HCT116 (cell line): ENCODE data around the gene SH3BGRL3. TPM values are rescaled to one million over a fixed set of nuclear protein-coding genes. Genes with fewer than 3 reads are reported as not detected.

Experiments
- ATAC-seq: fragments of 200-7000 bp; cut with Tn5 transposase; 2 replicates; pipeline ENCODE4 v1.9.1; 2020; ENCODE audit warnings: mild to moderate bottlenecking, moderate library complexity
- BruUV-seq: library from RNA; stranded (reverse); fragments of 400-500 nt; replicated peaks from 2 replicates; lab custom pipeline; 2021; lab: Mats Ljungman, UMichigan
- CTCF ChIA-PET: fragments of 300-600 bp; sonication (Branson Sonifier 250); formaldehyde crosslinking; loops from one replicate; lab custom pipeline; 2021; ENCODE audit warnings: antibody characterized with exemption; lab: Charles Lee
- POLR2A ChIA-PET: fragments of 300-600, 350-600 bp; sonication (Branson Sonifier 250); formaldehyde crosslinking; loops from one replicate; lab custom pipeline; 2021; ENCODE audit warnings: antibody characterized with exemption; lab: Charles Lee
- RAD21 ChIA-PET, 2 experiments: fragments of 300-600 bp; sonication (Branson Sonifier 250); formaldehyde crosslinking; loops; one replicate each; lab custom pipeline; 2023; ENCODE audit warnings: low total read pairs in 2 of 2; ENCODE audit not compliant: uncharacterized antibody in 2 of 2, unreplicated experiment in 2 of 2, low non-redundant PET in 1 of 2; lab: Charles Lee
- DNase-seq: peaks from one replicate; pipeline ENCODE4 v3.0.0-alpha.2; 2010; ENCODE audit warnings: low read depth, low spot score
- H2AFZ ChIP-seq: fragments of 200-600 bp; shearing (Covaris generic), sonication (generic); 2 replicates; pipeline ENCODE4 v1.6.1; 2017; ENCODE audit warnings: low read depth, mixed run types, mixed read lengths, antibody characterized with exemption, low read length; ENCODE audit not compliant: poor library complexity, severe bottlenecking
- H3K27ac ChIP-seq: 2 replicates; pipeline ENCODE4 v1.5.1; 2012; ENCODE audit warnings: low read depth, low read length
- H3K27me3 ChIP-seq: fragments of 200-600 bp; sonication (generic); 2 replicates; pipeline ENCODE4 v1.6.1; 2016; ENCODE audit warnings: mixed run types, low read length, mixed read lengths; ENCODE audit not compliant: insufficient read depth
- H3K36me3 ChIP-seq, 2 experiments: fragments of 200-500 bp in 1 of 2; fragments of 200-600 bp in 1 of 2; sonication (Bioruptor generic) in 1 of 2; sonication (generic) in 1 of 2; 2 replicates each; pipeline versions ENCODE4 v1.5.1 to v1.6.1; 2014 to 2016; ENCODE audit warnings: low read length in 2 of 2, inconsistent platforms in 1 of 2, mixed read lengths in 1 of 2, mixed run types in 1 of 2; ENCODE audit not compliant: insufficient read depth in 2 of 2, control insufficient read depth in 1 of 2
- H3K4me1 ChIP-seq, 2 experiments: fragments of 200-600 bp in 1 of 2; sonication (generic) in 1 of 2; 2 replicates each; pipeline versions ENCODE4 v1.5.1 to v1.6.1; 2012 to 2017; ENCODE audit warnings: low read length in 2 of 2, inconsistent platforms in 1 of 2, mild to moderate bottlenecking in 1 of 2, mixed read lengths in 1 of 2, mixed run types in 1 of 2, moderate library complexity in 1 of 2; ENCODE audit not compliant: insufficient read depth in 2 of 2, control insufficient read depth in 1 of 2
- H3K4me2 ChIP-seq: fragments of 200-600 bp; sonication (generic); 2 replicates; pipeline ENCODE4 v1.6.1; 2017; ENCODE audit warnings: mixed run types, low read length, mixed read lengths
- H3K4me3 ChIP-seq, 2 experiments: fragments of 200-600 bp in 1 of 2; sonication (generic) in 1 of 2; replicated peaks in 1 of 2; 2 replicates each; pipeline ENCODE4 v1.5.1; 2011 to 2016; ENCODE audit warnings: low read length in 2 of 2, control low read depth in 1 of 2, low read depth in 1 of 2, mild to moderate bottlenecking in 1 of 2, mixed read lengths in 1 of 2, mixed run types in 1 of 2
- H3K79me2 ChIP-seq: fragments of 200-600 bp; sonication (generic); 2 replicates; pipeline ENCODE4 v1.6.1; 2017; ENCODE audit warnings: mild to moderate bottlenecking, mixed run types, low read length, moderate library complexity, mixed read lengths; ENCODE audit not compliant: insufficient read depth
- H3K9ac ChIP-seq: fragments of 200-600 bp; sonication (generic); 2 replicates; pipeline ENCODE4 v1.6.1; 2016; ENCODE audit warnings: low read length, mixed read lengths
- H3K9me2 ChIP-seq: fragments of 200-600 bp; sonication (generic), shearing (Covaris generic); 2 replicates; pipeline ENCODE4 v1.6.1; 2017; ENCODE audit warnings: mixed run types, mild to moderate bottlenecking, moderate library complexity; ENCODE audit not compliant: insufficient read depth
- H3K9me3 ChIP-seq, 2 experiments: fragments of 200-500 bp in 1 of 2; fragments of 200-600 bp in 1 of 2; sonication (Bioruptor generic) in 1 of 2; sonication (generic) in 1 of 2; 2 replicates each; pipeline ENCODE4 v1.6.1; 2014 to 2017; ENCODE audit warnings: low read length in 2 of 2, mixed read lengths in 2 of 2, inconsistent platforms in 1 of 2, low read depth in 1 of 2, mild to moderate bottlenecking in 1 of 2, mixed run types in 1 of 2, moderate library complexity in 1 of 2; ENCODE audit not compliant: control insufficient read depth in 1 of 2, insufficient read depth in 1 of 2
- H4K20me1 ChIP-seq: fragments of 200-600 bp; sonication (generic), shearing (Covaris generic); 2 replicates; pipeline ENCODE4 v1.6.1; 2017; ENCODE audit warnings: mixed run types, mild to moderate bottlenecking, moderate library complexity; ENCODE audit not compliant: insufficient read depth
- CEBPB ChIP-seq: IDR thresholded peaks from 2 replicates; pipeline ENCODE4 v1.6.1; 2012; ENCODE audit warnings: low read depth
- EGR1 ChIP-seq: IDR thresholded peaks from 2 replicates; pipeline ENCODE4 v1.6.1; 2012; ENCODE audit warnings: low read depth
- EZH2phosphoT487 ChIP-seq: fragments of 200-600 bp; IDR thresholded peaks from 2 replicates; pipeline ENCODE4 v1.6.1; 2018; ENCODE audit warnings: antibody characterized with exemption, borderline replicate concordance
- MAX ChIP-seq: IDR thresholded peaks from 2 replicates; pipeline ENCODE4 v1.6.1; 2012
- POLR2AphosphoS5 ChIP-seq: IDR thresholded peaks from 2 replicates; pipeline ENCODE4 v1.6.1; 2011; ENCODE audit warnings: mild to moderate bottlenecking, low read depth, low read length, moderate library complexity
- TCF7L2 ChIP-seq: IDR thresholded peaks from 2 replicates; pipeline ENCODE4 v1.7.0; 2011; ENCODE audit warnings: borderline replicate concordance, inconsistent platforms; ENCODE audit not compliant: insufficient read depth, insufficient read length; ENCODE audit errors: extremely low read depth
- YY1 ChIP-seq: IDR thresholded peaks from 2 replicates; pipeline ENCODE4 v1.6.1; 2011; ENCODE audit warnings: low read length, low read depth, moderate library complexity, mild to moderate bottlenecking; ENCODE audit not compliant: insufficient replicate concordance; ENCODE audit errors: extremely low read depth
- ZBTB33 ChIP-seq: IDR thresholded peaks from 2 replicates; pipeline ENCODE4 v1.6.1; 2011; ENCODE audit warnings: mild to moderate bottlenecking, low read length, moderate library complexity; ENCODE audit not compliant: insufficient replicate concordance; ENCODE audit errors: extremely low read depth
- ZFX ChIP-seq: fragments of 450-650 bp; IDR thresholded peaks from 2 replicates; pipeline ENCODE4 v1.6.1; 2017
- intact Hi-C: fragments of 100-400 bp; cut with micrococcal nuclease; formaldehyde crosslinking; loops from 2 replicates; pipeline ENCODE4 v1.10.0; 2022
- total RNA-seq: library from RNA; stranded (reverse); gene quantifications from one replicate; pipeline ENCODE4 v1.2.1, GENCODE V29; 2021; ENCODE audit not compliant: unreplicated experiment

SH3BGRL3 gene
- total RNA-seq, 1 experiment from 2014 or later, result 112 TPM

DNA sequence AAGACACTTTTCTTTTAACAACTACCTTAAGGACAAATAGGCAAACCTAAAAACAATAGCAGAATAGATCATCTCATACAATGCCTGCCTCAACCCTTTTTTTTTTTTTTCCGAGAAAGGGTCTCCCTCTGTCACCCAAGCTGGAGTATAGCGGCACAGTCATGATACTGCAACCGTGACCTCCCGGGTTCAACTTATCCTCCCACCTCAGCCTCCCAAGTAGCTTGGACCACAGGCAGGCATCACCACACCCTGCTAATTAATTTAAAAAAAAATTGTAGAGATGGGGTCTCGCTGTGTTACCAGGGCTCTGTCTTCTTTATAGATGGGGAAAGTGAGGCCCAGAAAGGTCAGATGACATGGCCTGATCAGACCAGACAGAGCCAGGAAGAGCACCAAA lies 7.9 kb downstream of the SH3BGRL3 start:
- Histone ChIP-seq H3K9me2 (no peaks in the 10 kb centered on the region), H3K27me3 (no peaks in the 10 kb centered on the region), H3K36me3 (no peaks in the 10 kb centered on the region), H2AFZ (no peak overlapping the region), H4K20me1 (no peaks in the 10 kb centered on the region), H3K27ac (no peak overlapping the region), H3K4me2 (no peak overlapping the region), H3K79me2 (no peaks in the 10 kb centered on the region), H3K4me3 (no peak overlapping the region), H3K4me1 (peaks cover 22 to 41% of the 10 kb centered on the region in 2 experiments), H3K9ac (no peak overlapping the region)
- DNase-seq (no peak), ATAC-seq (no peak)
- CTCF ChIA-PET, result interaction anchor here (0.9 to 2.3 kb wide), 3 partner anchors 13 to 129 kb away, joined by 3 to 7 read pairs (median 5); no protein-coding TSS in a partner anchor
- POLR2A ChIA-PET, result no interaction called here
- no TSS peak for BruUV-seq
- intact Hi-C loops, result no loop called here
- RAD21 ChIA-PET, result no interaction called here
- no peak for TF ChIP-seq EGR1
- TF ChIP-seq ZBTB33, result no peak
- no peak for TF ChIP-seq ZFX
- no peak for TF ChIP-seq TCF7L2
- no peak for TF ChIP-seq YY1
- no peak for TF ChIP-seq POLR2AphosphoS5
- TF ChIP-seq EZH2phosphoT487, result no peak
- TF ChIP-seq CEBPB, result no peak
- TF ChIP-seq MAX, result no peak
- TF ChIP-seq, all 23 proteins: peak for 0
- H3K9me3 ChIP-seq, result no peaks in the 10 kb centered on the region
